Stimulated activated naive CD8-positive, alpha-beta T cell treated with anti-CD3 and anti-CD28 coated beads, Interleukin-15, Interleukin-2, amounts not matched to agents 100 U/mL and 50 U/mL, for 24 hours (primary cell): Measurements from ENCODE around the gene KLHL11.
"Not testable (repeated sequence)": the region's sequence is repeated elsewhere in the genome, so short reads cannot be mapped to it uniquely, and the experiment has no call there.

Experiments used
- ATAC-seq: fragments of 150-1000 bp; cut with Tn5 transposase; one replicate; pipeline ENCODE4 v1.10.0; 2021
- DNase-seq: peaks from one replicate; pipeline ENCODE4 v3.0.0; 2021

Gene KLHL11

DNA sequence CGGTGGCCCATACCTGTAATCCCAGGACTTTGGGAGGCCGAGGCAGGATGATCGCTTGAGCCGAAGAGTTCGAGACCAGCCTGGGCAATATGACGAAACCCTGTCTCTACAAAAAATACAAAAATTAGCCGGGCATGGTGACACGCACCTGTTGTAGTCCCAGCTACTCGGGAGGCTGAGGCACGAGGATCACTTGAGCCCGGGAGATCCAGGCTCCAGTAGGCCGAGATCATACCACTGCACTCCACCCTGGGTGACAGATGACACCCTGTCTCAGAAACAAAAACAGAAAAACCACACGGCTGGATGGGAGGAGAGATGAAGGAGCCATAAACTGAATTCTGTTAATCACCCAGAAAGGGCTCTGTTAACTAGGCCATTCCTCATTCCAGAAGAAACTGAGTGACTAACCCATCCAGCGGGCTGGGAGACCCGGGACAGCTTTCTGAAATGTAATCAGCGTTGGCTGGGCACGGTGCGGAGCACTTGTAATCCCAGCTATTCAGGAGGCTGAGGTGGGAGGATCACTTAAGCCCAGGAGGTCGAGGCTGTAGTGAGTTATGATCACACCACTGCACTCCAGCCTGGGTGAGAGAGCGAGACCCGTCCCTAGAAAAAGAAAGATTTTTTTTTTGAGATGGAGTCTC lies 28.6 kb downstream of the KLHL11 start:
- ATAC-seq (no peak), DNase-seq (no peak)

DNA sequence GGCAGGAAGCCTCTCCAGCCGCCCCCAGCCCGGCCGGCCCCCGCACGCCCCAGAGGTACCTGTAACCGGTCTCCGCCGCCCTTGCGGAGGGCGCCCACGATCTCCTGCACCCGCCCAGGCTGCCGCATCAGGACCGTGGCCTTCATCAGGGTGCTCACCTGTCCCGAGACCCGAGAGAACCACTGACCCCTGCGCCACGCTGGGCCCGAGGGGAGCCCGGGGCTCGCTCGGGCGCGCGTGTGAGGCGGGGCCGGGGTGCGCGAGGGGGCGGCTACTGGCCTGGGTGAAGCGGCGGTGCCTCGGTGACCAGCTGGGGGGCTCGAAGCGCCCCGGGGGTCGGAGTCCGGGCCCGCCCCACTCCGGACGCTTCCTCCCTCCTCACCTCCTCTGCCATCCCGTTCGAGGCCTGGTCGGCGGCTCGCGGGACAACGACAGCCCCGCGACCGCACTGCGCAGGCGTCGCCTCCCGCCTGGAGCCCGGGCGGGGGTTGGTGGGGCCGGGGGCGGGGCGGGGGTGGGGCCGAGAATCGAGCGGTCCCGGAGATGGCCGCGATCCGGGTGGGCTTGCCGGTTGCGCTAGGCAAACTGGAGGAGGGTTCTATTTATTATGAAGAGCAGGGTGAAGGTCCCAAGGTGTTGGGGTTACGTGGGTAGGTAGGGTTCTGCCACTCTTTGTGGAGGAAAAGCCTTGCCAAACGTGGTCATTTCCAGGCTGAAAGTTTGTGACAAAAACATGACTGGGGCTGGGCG lies 29.2 kb downstream of the KLHL11 start, which contains the start of gene NT5C3B:
Gene NT5C3B, minus strand, starts transcription at position 433 of the 750 bp plus-strand sequence. Its CDS starts 39 bp downstream, at position 394.
- DNase-seq (peak; percentile 68), ATAC-seq (peak; percentile 86)

DNA sequence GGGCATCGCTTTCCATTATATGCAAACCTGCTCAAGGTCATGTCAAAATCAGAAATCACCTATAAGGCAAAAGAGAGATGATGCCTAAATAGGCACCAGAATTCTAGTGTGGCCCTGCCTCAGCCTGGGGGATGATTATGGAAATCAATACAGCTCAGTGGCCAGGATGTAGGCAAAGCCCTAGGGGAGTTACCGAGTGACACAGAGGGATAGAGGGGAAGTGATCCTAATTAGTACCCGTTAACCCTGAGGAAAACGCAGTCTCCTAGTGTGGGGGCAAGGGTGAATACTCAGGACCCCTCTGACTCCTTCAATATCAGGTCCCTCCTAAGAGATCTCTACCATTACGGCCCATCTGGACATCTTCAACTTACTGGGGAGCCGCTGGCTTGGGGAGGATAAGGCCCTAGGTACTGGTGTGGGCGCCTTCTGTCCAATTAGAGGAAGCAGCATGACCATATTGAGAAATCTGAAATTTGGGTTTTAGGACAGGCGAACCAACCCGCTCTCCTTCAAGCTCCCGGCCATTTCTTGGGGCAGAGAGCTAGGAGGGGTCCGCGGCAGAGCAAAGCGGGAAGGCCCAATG lies 29.9 kb downstream of the KLHL11 start:
- ATAC-seq, result peak; percentile 19

DNA sequence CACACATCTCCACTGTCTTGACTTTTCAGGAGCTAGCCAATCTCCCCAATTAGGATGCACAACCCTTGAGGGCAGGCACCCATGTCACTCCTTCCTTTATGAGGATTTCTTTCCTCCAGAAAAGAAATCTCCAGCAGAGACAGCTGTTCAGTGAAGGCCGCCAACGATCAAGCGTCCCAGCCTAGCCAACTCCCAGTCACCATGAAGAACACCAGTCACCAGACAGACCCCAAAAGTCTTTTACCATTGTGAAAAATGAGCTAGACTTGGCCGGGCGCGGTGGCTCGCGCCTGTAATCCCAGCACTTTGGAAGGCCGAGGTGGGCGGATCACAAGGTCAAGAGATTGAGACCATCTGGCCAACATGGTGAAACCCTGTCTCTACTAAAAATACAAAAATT lies 35.3 kb downstream of the KLHL11 start:
- not testable (repeated sequence) for DNase-seq, ATAC-seq

More for the DNA sequence above, 29.9 kb downstream of the KLHL11 start:
- no peak for DNase-seq

DNA sequence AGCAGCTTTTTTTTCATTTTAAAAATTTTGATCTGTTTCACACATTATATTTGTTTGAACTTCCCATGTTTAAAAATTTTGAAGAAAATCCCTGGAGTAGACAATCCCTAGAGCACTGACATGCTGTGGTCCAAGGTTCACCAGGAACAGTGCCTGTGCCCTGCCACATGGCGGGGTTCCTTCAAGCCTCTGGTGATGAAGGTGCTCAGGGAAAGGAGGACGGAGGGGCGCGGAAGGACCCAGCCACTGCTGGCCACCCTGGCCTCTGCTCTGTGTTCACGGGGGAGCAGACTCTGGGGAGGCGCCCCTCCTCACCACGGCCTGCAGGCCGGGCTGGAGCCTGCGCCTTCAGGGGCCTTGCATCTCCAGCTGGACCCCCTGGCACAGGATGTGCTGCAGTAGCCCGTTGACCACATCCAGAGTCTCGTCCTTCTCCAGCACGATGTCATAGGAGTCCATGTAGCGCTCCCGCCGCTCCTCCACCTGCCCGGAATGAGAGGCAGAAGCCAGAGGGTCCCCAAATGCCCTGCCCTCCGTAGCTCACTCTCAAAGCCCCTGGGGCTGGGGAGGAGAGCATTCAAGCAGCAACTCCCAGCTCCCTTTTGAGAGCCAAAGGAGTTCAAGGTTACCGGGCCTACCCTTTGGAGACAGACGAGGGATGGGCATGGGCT lies 39.9 kb downstream of the KLHL11 start:
- DNase-seq (no peak), ATAC-seq (no peak)

DNA sequence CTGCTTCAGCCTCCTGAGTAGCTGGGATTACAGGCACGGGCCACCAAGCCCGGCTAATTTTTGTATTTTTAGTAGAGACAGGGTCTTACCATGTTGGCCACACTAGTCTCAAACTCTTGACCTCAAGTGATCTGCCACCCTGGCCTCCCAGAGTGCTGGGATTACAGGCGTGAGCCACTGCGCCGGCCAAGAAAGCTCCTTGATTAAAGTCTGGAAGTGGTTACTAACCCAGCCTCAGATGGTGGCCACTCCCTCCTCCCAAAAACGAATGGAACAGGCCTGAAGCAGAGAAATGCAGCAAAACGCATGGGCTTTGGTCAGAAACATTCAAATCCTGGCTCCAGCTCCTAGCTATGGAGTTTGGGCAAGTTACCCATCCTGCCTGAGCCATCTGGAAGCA lies 41.1 kb downstream of the KLHL11 start:
- ATAC-seq (no peak), DNase-seq (no peak)

DNA sequence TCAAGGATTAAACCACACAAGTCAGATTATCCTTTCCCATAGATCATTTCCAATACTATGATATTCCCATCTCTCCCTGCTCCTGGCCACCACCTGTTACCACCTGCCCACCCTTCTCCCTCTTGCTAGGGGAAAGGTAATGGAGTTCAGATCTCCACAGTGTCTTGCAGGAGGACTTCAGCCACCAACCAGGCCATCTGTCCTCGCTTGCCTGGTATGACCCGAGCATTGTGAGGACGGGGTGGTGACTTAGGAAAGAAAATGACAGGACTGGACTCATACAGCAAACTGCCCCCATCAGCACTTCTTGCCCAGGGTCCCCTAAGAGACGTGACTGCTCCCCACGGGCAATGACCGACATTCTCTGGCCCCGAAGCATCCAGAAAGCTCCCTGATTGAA lies 41.6 kb downstream of the KLHL11 start:
- DNase-seq, result no peak
- ATAC-seq, result no peak

DNA sequence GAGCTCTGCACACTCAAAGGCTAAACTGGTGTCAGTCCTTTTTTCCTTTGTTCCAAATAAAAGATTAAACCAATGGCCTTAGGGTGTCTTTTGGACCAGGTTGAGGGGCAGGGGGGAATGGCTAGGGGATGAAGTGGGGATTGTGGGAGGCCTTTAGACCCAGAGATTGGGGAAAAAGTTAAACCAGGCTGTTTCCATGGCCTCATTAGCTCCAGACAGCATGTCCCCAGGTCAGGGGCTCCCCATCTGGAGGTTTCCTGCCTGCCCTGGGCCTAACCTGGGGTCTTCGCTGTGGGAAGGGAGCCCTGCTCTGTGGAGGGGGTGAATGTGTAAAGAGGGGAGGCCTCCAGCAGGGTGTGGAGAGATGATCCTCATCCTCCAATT lies 42.1 kb downstream of the KLHL11 start:
- DNase-seq (no peak), ATAC-seq (no peak)

DNA sequence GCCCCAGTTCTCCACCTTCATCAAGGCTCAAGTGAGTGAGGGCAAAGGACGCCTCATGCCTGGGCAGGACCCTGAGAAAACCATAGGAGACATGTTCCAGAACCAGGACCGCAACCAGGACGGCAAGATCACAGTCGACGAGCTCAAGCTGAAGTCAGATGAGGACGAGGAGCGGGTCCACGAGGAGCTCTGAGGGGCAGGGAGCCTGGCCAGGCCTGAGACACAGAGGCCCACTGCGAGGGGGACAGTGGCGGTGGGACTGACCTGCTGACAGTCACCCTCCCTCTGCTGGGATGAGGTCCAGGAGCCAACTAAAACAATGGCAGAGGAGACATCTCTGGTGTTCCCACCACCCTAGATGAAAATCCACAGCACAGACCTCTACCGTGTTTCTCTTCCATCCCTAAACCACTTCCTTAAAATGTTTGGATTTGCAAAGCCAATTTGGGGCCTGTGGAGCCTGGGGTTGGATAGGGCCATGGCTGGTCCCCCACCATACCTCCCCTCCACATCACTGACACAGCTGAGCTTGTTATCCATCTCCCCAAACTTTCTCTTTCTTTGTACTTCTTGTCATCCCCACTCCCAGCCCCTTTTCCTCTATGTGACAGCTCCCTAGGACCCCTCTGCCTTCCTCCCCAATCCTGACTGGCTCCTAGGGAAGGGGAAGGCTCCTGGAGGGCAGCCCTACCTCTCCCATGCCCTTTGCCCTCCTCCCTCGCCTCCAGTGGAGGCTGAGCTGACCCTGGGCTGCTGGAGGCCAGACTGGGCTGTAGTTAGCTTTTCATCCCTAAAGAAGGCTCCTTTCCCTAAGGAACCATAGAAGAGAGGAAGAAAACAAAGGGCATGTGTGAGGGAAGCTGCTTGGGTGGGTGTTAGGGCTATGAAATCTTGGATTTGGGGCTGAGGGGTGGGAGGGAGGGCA lies 42.7 kb downstream of the KLHL11 start:
- ATAC-seq (no peak), DNase-seq (no peak)

DNA sequence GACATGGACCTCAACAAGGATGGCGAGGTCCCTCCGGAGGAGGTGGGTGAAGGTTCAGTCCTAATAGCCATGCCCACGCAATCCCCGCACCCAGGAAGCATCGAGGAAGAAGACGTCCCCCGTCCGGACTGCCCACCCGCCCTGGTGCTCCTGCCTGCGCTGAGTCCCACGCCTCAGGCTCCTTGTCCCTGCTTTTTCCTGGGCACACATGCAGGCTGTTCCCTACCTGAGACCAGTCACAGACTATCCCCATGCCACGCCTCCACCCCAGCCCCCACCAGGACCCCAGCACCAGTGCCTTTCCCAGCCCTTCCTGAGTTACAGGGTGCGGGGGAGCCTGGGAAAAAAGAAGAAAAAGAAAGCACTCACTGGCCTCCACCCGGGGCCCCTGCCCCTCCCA lies 43.4 kb downstream of the KLHL11 start:
- DNase-seq, result no peak
- ATAC-seq, result no peak

DNA sequence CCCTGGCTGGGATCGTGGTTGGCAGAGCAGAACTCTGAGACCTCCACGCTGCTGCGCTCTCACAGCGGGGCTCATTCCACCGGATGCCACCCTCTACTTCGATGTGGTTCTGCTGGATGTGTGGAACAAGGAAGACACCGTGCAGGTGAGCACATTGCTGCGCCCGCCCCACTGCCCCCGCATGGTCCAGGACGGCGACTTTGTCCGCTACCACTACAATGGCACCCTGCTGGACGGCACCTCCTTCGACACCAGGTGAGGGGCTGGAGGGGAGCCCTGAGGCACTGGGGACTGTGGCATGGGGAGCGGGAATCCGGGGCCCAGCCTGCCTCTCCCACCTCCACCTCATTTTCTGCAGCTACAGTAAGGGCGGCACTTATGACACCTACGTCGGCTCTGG lies 47.2 kb downstream of the KLHL11 start:
- no peak for DNase-seq

DNA sequence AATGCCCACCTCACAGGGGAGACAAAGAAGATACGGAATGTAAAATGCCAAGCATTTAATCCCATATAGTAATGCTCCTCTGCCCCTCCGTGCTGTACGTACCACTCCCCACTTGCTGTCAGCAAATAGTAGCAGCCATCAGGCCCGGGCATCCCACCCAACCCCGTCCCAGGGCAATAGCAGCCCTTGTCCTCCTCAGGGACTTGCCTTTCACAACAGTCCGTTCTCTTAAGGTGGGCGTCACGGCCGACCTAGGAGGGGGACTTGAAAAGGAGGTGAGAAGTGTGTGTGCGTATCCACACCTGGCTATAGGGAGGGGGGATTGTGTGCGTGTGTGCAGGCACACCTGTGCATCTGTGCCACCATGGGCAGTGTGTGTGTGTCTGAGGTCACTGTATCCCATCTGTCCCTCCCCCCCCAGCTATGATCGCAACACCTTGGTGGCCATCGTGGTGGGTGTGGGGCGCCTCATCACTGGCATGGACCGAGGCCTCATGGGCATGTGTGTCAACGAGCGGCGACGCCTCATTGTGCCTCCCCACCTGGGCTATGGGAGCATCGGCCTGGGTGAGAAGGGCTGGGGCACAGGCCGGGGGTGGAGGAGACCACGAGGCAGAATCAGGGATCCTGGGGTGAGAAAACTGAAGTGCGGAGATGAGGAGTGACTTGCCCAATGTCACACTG lies 48.4 kb downstream of the KLHL11 start:
- ATAC-seq (no peak), DNase-seq (no peak)

More for the DNA sequence above, 47.2 kb downstream of the KLHL11 start:
- no peak for ATAC-seq

DNA sequence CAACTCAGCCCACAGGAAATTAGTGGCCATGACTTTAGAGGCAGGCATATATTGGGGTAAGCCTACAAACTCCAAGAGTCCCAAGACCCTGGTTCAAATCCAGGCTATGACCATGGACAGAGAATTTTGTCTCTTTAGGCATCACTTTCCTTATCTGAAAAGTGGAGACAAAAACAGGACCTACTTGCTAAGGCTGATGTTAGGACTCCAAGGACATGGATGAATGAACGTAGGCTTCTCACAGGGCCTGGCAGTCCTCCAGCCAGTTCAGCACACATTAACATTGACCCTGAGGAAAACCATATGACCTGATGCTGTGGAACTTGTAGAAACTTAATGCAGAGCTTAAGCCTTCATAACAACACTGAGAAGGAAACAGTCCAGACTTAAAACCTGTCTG lies 51.0 kb downstream of the KLHL11 start:
- DNase-seq, result no peak
- ATAC-seq, result no peak

DNA sequence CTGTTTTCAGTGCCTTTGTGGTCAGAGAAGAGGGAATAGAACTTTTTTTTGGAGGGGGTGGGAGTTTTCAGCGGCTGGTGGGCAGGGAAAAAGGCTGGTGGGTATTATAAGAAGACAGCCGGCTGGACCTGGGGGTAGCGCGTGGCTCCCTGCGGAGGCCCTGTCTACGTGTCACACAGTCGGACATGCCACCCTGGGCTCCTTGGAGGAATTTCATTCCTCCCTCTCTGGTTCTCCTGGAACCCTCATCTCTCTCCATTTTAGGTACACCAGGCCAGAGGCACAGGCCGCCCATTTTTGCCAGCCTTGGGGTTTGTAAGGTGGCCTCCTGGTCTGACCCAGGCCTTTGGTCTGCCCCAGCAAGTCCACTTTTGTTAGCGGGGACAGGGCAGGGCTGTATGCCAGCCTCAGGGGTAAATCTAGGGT lies 51.5 kb downstream of the KLHL11 start:
- ATAC-seq (no peak), DNase-seq (no peak)

DNA sequence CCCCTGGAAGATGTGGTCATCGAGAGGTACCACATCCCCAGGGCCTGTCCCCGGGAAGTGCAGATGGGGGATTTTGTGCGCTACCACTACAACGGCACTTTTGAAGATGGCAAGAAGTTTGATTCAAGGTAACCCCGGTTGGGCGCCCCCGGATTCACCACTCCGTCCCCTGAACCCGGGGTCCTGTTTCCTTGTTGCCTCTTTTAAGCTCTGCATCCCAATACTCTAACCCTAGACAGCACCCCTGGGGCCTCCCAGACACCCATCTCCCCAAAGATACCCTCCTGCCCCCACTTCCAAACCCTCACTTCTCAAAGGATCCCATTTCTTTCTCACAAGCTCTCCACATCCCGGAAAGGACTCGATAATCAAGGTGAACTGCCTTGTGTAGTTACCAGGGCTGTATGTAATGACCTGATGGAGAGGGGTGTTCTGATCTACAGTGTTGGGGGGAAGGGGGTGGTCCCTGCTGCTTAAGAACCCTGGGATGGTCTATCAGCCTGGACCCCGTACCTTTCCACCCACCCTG lies 52.0 kb downstream of the KLHL11 start:
- DNase-seq (no peak), ATAC-seq (no peak)

DNA sequence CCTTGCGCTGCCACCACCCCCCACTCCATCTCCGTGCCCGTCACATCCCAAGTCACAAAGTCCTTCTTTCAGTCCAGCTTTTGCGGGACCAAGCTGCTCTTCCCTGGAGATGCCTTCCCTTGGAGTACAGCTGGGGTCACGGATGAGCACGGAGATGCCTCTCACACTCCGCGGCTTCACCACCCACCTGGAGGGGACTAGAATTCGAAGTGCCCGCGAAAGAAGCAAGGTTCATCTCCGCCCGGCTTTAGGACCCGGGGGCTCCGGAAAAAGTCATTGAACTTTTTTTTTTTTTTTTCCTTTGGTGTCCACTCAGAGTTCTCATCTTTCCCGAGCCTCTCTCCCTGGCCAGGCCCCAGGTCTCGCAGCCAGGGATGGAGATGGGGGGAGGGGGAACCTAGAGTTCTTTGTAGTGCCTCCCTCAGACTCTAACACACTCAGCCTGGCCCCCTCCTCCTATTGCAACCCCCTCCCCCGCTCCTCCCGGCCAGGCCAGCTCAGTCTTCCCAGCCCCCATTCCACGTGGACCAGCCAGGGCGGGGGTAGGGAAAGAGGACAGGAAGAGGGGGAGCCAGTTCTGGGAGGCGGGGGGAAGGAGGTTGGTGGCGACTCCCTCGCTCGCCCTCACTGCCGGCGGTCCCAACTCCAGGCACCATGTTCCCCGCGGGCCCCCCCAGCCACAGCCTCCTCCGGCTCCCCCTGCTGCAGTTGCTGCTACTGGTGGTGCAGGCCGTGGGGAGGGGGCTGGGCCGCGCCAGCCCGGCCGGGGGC lies 52.7 kb downstream of the KLHL11 start, which contains the start of gene FKBP10:
Gene FKBP10, plus strand, starts transcription at position 624 of the 771 bp plus-strand sequence. Its CDS starts 31 bp downstream, at position 655.
- no peak for ATAC-seq

DNA sequence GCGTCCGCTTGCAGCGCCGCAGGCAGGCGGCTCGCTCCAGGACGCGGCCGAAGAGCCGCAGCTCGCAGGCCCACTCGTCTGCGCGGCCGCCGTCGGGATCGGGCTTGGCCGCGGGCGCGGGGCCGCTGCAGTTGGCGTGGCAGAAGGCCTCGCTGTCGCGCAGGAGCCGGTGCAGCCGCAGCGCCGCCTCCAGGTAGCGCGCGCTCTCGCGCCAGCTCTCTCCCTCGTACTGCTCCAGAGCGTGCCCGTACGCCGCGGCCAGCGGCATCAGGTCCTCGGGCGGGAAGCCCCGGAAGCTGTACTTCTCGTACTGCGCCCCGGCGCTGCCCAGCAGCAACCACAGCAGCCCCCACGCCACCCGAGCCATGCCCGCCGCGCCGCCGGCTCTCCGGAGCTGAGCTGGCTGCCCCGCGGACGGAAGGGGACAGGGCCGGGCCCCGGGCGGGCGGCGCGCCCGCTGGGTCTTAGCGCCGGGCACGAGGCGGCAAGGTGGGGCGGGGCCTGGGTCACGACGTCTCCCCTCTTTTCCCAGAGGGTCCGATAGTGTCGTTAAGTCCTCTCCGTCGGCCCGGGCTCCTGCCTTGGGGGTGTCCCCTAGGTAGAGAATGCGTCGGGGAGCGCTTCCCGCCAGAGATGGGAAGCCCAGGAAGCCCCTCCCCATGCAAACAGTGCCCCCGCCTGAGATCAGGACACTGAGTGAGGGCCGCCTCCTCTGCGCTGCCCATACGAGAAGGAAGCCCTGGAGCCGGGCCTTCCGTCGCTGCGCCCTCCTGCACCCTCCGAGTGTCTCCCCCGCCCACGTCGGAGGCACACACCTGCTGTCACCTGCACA lies 53.5 kb downstream of the KLHL11 start, which contains the start of gene P3H4:
Gene P3H4, minus strand, starts transcription at position 401 of the 832 bp plus-strand sequence. Its CDS starts 34 bp downstream, at position 367.
- DNase-seq, result peak; percentile 75
- peak; percentile 79 for ATAC-seq

More for the DNA sequence above, 52.7 kb downstream of the KLHL11 start, which contains the start of gene FKBP10:
- DNase-seq, result peak; percentile 38
